IPS-11a (cell line): ENCODE data around the gene TRIM33.

Experiments used
- H3K4me3 ChIP-seq: one replicate; pipeline ENCODE4 v1.5.1; 2013; ENCODE audit warnings: low read depth, low read length, control low read depth

The TRIM33 gene

GRCh38 chr1:114352797-114353196 lies 158.2 kb downstream of the TRIM33 start:
- H3K4me3 ChIP-seq, result no peak overlapping the region

GRCh38 chr1:114350731-114351445 lies 160.1 kb downstream of the TRIM33 start:
- H3K4me3 ChIP-seq, result no peak overlapping the region

DNA sequence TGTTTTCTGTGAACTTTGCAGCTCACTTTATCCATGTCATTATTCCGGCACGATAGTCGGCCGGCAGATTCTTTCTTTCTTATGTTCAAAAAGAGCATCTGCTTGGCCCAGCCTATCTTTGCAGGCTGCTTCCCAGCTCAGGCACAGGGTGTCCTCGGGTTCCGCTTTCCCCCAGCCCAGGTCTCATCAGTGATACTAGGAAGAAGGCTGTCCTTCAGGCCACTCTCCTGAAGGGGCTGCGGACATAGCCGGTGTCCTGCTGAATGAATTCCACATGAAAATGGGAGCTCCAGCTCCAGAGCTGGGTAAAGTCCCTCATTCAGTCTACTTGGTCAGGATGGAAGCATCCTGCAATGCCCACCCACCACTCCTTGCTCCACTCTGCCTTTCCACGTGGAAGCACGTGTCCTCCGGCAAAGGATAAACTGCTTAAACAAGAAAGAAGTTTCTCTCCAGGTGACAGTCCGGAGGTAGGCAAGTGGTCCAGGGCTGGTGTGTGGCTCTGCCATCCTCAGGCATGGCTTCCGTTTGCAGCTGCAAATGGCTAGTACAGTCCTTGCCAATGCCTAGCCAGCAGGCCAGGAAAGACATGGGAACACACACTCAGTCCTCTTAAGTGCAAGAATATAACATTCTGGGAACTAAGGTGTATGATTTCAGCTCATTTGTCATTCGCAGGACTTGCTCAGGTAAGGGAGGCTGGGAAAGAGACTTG lies 161.0 kb downstream of the TRIM33 start:
- no peak overlapping the region for H3K4me3 ChIP-seq

GRCh38 chr1:114347431-114348209 lies 163.4 kb downstream of the TRIM33 start:
- no peak overlapping the region for H3K4me3 ChIP-seq

DNA sequence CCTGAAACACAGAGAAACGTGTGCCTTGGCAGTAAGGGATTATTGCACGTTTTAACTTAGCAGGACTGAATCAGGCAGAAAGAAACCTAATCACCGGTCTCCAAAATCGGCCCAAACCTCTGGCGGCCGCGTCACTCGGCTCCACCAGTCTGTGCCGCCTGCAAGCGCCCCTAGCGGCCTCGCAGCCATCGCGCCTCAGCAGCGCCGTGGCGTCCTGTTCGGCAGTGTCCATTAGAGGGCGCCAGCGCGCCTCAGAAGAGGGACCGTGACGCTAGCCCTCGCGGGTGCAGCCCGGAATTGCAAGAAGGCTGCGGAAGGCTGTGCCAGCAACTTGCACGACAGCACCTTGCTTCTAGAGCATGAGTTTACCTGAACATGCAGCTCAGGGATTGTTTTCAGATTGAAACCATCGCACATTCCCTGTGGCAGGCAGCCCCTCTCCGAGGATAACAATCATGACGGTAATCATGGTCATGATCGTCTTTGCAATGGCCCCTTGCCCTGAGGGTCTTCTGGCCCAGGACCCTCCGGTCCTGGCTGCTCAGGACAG lies 164.4 kb downstream of the TRIM33 start:
- H3K4me3 ChIP-seq, result peak overlapping the region; percentile 43

DNA sequence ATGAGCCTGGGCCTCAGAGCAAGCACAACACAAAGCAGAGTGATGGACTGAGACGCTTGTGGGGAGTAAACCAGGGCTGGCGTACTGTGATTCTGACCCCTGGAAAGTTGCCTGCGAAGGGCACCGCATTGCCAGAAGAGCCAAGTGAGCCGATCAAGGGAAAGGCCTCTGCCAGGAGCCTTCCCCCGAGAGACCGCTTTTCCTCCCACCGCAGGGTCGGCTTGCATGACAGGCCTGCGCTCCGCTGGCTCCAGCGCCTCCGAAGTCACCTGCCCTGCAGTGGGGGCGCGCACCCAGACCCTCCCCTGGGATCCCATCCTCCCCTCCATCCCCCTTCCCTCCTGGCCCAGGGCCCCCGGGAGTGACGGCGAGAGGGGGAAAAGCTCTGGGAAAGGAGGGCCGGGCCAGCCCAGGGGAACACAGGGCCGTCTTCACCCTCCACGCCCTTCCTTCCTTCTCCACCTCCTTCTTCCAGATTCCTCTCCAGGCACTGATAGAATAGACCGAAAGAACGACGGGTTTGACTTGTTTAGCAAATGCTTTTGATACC lies 165.0 kb downstream of the TRIM33 start:
- H3K4me3 ChIP-seq, result peak overlapping the region; percentile 43

DNA sequence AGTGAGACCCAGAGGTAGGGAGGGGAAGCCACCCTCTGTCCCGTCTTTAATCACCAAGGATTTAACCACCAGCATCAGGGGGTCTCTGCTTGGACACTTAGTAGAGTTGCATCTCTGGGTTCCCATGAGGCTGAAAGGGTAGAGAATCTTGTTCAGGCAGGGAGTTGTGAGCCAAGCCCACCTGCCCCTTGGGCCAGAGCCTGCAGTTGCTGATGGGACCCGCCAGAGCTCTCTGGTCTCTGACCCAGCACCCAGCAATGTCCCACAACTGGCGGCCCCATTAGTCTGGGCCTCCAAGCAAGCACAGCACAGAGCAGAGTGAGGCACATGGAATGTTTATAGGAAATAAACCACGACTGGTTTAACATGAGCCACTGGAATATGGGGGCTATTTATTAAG lies 166.3 kb downstream of the TRIM33 start:
- H3K4me3 ChIP-seq, result no peak overlapping the region
